ENCODE results near the gene AIFM2.
"Not testable (repeated sequence)": the region's sequence is repeated elsewhere in the genome, so short reads cannot be mapped to it uniquely, and the experiment has no call there.

AIFM2 gene

GRCh38 chr10:70106958-70107791 lies 25.4 kb downstream of the AIFM2 start:
- H3K36me3 ChIP-seq = peaks cover 18% of the 10 kb centered on the region
- TF ChIP-seq CTCF (IDR thresholded peaks at IDR 0.05; ENCODE audit: low read depth, low read length) = peak; percentile 72
- no peaks in the 10 kb centered on the region for H3K27me3 ChIP-seq
- peak; percentile 76 for DNase-seq
- no peaks in the 10 kb centered on the region for H3K4me1 ChIP-seq
- no peaks in the 10 kb centered on the region for H3K9me3 ChIP-seq
- no peak overlapping the region for H3K4me3 ChIP-seq (ENCODE audit: low read depth, low read length)

DNA sequence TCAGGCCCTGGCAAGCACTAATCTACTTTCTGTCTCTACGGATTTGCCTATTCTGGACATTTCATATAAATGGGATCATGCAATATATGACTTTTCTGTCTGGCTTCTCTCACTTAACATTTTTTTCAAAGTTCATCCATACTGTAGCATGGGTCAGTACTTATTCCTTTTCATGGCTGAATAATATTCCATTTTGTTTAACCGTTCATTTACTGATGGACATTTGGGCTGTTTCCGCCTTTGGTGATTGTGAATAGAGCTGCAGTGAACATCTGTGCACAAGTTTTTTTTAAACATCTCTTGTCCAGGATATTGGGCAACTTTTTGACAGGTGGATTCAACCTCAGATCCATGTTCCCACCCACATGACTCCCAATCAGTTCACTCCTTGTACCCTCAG lies 31.0 kb downstream of the AIFM2 start:
- H3K4me1 ChIP-seq = no peaks in the 10 kb centered on the region
- no peak for DNase-seq
- TF ChIP-seq CTCF (IDR thresholded peaks at IDR 0.05; ENCODE audit: low read depth, low read length) = no peak
- H3K4me3 ChIP-seq (ENCODE audit: low read depth, low read length) = no peak overlapping the region
- peaks cover 19% of the 10 kb centered on the region for H3K36me3 ChIP-seq
- H3K9me3 ChIP-seq = no peaks in the 10 kb centered on the region
- no peaks in the 10 kb centered on the region for H3K27me3 ChIP-seq

- not testable (repeated sequence) for H3K27me3 ChIP-seq; DNase-seq; H3K4me1 ChIP-seq; H3K4me3 ChIP-seq (ENCODE audit: low read depth, low read length); H3K9me3 ChIP-seq
- peaks cover 19% of the 10 kb centered on the region for H3K36me3 ChIP-seq
Observed at GRCh38 chr10:70101068-70101562, 31.5 kb downstream of the AIFM2 start.

DNA sequence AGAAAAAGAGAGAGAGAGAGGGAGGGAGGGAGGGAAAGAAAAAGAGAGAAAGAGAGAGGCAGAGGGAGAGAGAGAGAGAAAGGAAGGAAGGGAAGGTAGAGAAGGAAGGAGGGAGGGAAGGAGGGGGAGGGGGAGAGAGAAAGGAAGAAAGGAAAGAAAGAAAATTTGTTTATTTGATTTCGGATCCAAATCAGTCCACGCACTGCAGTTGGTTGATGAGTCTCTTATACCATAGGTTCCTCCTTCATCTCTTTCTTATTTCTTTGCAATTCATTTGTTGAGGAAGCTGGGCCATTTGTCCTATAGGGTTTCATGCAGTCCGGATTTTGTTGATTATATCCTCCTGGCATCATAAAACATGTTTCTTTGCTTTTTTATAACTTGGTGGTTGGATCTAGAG lies 34.4 kb downstream of the AIFM2 start:
- H3K4me1 ChIP-seq = no peaks in the 10 kb centered on the region
- TF ChIP-seq CTCF (IDR thresholded peaks at IDR 0.05; ENCODE audit: low read depth, low read length) = no peak
- no peaks in the 10 kb centered on the region for H3K9me3 ChIP-seq
- peaks cover 25% of the 10 kb centered on the region for H3K36me3 ChIP-seq
- no peaks in the 10 kb centered on the region for H3K27me3 ChIP-seq
- DNase-seq = no peak
- H3K4me3 ChIP-seq (ENCODE audit: low read depth, low read length) = no peak overlapping the region

DNA sequence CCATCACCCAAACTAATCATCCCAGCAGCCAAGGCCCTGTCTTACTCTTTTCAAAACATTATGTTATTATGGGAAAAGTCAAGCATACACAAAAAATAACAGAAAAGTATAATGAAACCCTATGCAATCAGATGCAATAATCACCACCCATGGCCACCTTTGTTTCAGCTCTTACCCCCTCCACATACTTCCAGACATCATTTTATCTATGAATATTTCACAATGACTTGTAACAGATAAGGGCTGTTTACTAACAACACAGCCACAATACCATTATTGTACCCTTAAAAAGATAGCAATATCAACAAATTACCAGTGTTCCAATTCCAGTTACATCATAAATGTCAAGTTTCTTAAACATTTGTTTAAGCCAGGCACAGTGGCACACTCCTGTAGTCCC lies 35.2 kb downstream of the AIFM2 start:
- DNase-seq = no peak
- H3K4me3 ChIP-seq (ENCODE audit: low read depth, low read length) = no peak overlapping the region
- H3K27me3 ChIP-seq = no peaks in the 10 kb centered on the region
- peaks cover 29% of the 10 kb centered on the region for H3K36me3 ChIP-seq
- TF ChIP-seq CTCF (IDR thresholded peaks at IDR 0.05; ENCODE audit: low read depth, low read length) = no peak
- H3K4me1 ChIP-seq = no peaks in the 10 kb centered on the region
- H3K9me3 ChIP-seq = no peaks in the 10 kb centered on the region

DNA sequence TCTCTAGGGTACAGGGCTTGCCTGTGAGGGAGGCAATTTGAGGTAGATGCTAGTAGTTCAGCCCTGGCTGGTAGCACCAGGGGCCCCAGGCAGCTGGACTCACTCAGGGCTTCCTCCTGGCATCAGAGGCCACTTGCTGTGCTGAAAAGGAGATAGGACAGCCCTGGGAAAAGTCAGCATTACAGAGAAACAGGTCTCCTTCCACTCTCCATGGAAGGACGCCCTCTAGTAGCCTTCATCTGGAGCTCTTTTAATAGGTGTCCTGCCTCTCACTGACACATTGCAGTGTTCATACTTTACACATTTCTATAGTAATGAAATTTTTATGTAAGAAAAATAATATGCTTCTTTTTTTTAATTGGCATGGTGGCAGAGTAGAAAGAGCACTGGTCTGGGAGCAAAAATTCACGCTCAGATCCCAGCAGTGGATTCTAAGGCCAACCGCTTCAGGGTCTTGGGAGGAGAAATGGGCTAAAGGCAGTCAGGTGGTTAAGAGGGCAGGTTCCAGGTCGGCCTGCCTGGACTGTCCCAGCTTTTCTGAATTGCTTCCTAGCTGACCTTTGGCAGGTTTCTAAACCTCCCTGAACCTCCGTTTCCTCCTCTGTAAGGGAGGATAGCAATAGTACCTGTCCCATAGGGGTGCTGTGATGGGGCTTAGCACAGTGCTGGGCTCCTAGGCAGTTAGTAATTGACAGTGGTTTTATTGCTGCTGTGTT lies 35.8 kb downstream of the AIFM2 start:
- no peak overlapping the region for H3K4me3 ChIP-seq (ENCODE audit: low read depth, low read length)
- H3K36me3 ChIP-seq = peaks cover 32% of the 10 kb centered on the region
- no peak for DNase-seq
- no peaks in the 10 kb centered on the region for H3K4me1 ChIP-seq
- TF ChIP-seq CTCF (IDR thresholded peaks at IDR 0.05; ENCODE audit: low read depth, low read length) = no peak
- H3K9me3 ChIP-seq = no peaks in the 10 kb centered on the region
- no peaks in the 10 kb centered on the region for H3K27me3 ChIP-seq

All from BE2C (cell line).